HUES48 (cell line): ENCODE measurements around the gene PRRC2A.

Experiments used
- H3K27ac ChIP-seq: one replicate; pipeline ENCODE4 v1.7.0; 2013; ENCODE audit warnings: low read depth, low read length, inconsistent platforms
- H3K27me3 ChIP-seq: 2 replicates; pipeline ENCODE4 v1.6.1; 2013; ENCODE audit warnings: mild to moderate bottlenecking, low read length; ENCODE audit not compliant: control insufficient read depth, insufficient read depth
- H3K36me3 ChIP-seq: 2 replicates; pipeline ENCODE4 v1.6.1; 2013; ENCODE audit warnings: low read length; ENCODE audit not compliant: control insufficient read depth, insufficient read depth
- H3K4me1 ChIP-seq: 2 replicates; pipeline ENCODE4 v1.6.1; 2013; ENCODE audit warnings: mild to moderate bottlenecking, low read length; ENCODE audit not compliant: control insufficient read depth, insufficient read depth
- H3K4me3 ChIP-seq: 2 replicates; pipeline ENCODE4 v1.5.1; 2013; ENCODE audit warnings: mild to moderate bottlenecking, low read depth, low read length
- H3K9ac ChIP-seq: 2 replicates; pipeline ENCODE4 v1.6.1; 2013; ENCODE audit warnings: mild to moderate bottlenecking, low read depth, low read length, moderate library complexity
- H3K9me3 ChIP-seq: 2 replicates; pipeline ENCODE4 v1.6.1; 2013; ENCODE audit warnings: low read length; ENCODE audit not compliant: control insufficient read depth, insufficient read depth

PRRC2A gene

DNA sequence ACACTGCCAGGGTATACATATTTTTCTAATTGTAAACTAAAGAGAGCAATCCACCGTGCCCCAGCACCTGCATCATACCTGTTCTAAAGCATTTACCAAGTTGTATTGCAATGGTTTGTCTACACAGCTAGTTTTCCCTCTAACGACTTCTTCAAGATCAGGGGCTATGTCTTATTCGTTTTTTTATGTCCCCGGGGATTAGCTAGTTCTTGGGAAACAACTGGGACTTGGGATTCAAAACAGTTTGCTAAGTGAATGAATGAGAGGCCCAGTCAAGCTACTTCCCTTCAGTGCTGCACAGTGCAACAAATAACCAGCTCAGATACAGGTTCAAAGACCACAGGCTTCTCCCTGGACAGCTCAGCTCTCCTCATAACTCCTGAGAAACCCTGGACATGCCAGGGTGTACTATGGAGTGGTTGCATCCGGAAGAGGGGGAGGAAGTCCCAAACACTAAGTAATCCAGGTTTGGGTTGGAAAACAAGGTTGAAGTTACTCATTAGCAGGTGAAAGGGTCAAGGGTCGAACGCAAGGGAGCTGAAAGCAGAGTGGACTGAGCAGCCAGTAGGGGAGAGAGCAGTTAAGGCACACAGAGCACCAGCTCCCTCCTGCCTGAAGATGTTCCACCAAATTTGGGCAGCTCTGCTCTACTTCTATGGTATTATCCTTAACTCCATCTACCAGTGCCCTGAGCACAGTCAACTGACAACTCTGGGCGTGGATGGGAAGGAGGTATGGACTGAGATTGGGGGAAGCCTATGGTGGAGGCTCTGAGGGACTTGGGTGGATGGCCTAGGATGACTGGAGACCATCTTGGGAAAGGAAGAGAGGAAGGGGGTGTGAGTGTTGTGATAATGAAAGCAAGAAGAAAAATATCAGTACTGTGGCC is 35.1 kb downstream of the PRRC2A start, which contains the start of gene APOM:
Gene APOM, plus strand, starts transcription at position 546 of the 889 bp plus-strand sequence. Its CDS starts 73 bp downstream, at position 619.
- Histone ChIP-seq H3K4me3 (no peak within 1 kb of the TSS), H3K27me3 (no peaks in the 10 kb centered on the region), H3K27ac (peak within 1 kb of the TSS; percentile 11), H3K4me1 (peaks cover 5% of the 10 kb centered on the region; the same call in 1 of the 2 replicates), H3K9ac (no peak within 1 kb of the TSS), H3K9me3 (no peaks in the 10 kb centered on the region), H3K36me3 (peaks cover 11% of the 10 kb centered on the region)

DNA sequence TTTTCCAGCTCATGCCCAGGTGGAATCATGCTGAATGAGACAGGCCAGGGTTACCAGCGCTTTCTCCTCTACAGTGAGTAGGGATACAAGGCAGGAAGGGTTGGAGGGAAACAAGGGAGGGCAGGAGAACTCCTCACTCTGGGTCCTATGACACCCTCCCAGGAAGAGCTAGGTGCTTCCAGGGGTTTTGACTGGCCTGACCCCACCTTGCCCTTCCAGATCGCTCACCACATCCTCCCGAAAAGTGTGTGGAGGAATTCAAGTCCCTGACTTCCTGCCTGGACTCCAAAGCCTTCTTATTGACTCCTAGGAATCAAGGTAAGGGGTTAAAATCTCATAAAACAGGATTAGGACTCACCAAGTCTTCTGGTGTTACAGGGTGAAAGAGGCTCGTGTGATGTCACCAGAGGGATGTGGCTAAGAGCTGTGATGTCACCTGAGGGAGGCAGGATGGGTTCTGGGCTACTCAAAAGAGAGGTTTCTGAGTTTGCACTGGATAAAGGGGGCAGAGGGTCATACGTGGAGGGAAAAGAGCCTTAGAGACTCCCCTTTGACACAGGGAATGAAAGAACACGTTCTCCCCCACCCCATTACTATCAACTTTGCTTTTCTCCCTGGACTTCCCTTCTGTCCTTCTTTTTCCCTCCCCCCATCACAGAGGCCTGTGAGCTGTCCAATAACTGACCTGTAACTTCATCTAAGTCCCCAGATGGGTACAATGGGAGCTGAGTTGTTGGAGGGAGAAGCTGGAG is 37.1 kb downstream of the PRRC2A start:
- Histone ChIP-seq H3K27me3 (no peaks in the 10 kb centered on the region), H3K27ac (no peak overlapping the region), H3K36me3 (peaks cover 17% of the 10 kb centered on the region), H3K9me3 (no peaks in the 10 kb centered on the region), H3K4me3 (no peak overlapping the region), H3K9ac (no peak overlapping the region), H3K4me1 (no peaks in the 10 kb centered on the region; the same call in 1 of the 2 replicates)

DNA sequence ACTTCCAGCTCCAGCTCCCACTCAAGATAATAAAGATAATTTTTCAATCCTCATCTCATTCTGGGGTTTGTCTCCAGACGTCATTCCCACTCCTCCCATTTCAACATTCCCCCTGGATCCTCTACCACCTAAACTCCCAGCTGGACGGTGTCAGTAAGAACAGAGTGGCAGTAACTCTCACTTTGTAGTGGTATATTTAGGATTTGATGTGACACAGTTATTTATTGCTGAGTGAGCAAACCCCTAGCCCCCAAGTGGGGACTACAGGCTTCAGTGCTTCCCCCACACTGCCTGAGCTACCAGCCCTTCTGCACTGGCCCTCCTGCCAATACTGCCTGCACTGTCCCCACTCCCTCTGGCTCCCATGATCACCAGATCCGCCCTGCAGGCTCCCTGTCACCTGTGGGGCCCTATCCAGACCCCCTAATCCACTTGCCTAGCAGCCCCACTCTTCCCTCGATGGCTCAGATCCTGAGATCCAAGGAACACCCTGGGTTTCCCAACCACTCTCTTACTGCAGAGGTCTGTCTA is 37.7 kb downstream of the PRRC2A start:
- Histone ChIP-seq H3K9ac (no peak overlapping the region), H3K36me3 (peaks cover 24% of the 10 kb centered on the region)

DNA sequence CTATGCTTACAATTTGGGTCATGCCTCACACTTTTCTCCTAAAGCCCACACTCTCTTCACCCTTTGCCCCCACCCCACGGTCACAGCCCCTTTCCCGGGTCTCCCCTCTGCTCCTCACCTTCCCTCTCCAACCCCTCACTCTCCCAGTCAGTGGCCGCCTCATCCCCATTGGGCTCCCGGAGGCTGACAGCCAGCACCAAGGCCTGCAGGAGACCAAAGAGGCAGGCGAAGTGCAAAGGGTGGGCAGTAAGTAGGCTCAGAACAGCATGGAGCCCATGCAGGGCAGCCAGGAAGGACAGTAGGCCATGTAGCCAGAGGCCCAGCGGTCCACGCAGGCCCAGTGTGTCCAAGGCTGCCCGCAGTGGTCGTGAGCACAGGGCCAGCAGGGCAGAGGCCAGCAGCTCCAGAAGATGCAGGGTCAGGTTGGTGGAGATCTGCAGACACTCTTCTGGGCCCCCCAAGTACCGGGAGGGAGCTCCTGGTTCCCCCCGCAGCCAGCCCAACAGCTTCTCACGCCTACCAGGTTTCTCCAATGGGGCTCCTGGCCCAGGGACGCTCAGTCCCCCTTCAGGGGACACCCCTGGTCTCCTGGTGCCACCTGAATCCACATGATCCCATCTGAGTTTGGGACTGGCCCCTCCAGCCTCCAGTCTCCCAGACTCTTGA is 38.6 kb downstream of the PRRC2A start:
- Histone ChIP-seq H3K4me3 (peak overlapping the region; percentile 88), H3K9me3 (no peaks in the 10 kb centered on the region), H3K27me3 (no peaks in the 10 kb centered on the region), H3K4me1 (peaks cover 7% of the 10 kb centered on the region; the same call in 1 of the 2 replicates), H3K27ac (no peak overlapping the region), H3K9ac (no peak overlapping the region), H3K36me3 (peaks cover 32% of the 10 kb centered on the region)

More for the DNA sequence above, 37.7 kb downstream of the PRRC2A start:
- no peaks in the 10 kb centered on the region; the same call in 1 of the 2 replicates for H3K4me1 ChIP-seq
- no peaks in the 10 kb centered on the region for H3K27me3 ChIP-seq
- H3K27ac ChIP-seq = no peak overlapping the region
- H3K9me3 ChIP-seq = no peaks in the 10 kb centered on the region
- no peak overlapping the region for H3K4me3 ChIP-seq

DNA sequence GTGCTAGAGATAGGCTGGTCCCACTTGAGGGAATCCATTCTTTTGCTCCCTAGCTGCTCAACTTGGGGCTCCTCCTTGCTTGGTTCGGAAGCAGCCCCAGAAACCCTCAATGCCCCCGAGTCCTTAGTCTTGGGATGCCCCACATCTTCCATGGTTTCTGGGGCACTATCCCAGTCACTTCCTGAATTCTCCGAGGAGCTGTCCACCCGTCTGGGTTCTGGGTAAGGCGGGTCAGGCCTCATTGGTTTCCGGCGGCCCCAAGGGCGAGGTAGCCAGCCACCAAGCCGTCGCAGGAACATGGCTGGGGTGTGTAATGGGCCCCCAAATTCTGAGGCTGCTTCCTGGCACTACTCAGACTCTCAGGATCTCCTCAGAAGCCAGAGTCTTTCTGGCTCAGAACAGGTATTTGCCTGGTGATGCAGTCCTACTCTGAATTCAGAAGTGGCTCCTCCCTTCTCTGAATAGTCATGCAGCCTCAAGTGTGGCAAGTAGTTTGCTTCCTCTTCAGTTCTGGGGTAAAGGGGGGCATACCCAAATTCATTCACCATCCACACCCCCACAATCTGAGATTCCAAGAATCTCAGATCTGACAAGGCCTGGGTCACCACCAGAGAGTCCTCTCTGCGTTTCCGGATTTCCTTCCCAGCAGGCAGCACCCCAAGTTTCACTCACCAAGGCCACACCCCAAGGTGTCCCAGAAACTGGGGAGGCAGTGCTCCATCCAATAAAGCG is 39.3 kb downstream of the PRRC2A start:
- Histone ChIP-seq H3K9ac (peak overlapping the region; percentile 87), H3K27me3 (no peaks in the 10 kb centered on the region), H3K27ac (peak overlapping the region; percentile 90), H3K9me3 (no peaks in the 10 kb centered on the region), H3K4me3 (peak overlapping the region; percentile 88), H3K36me3 (peaks cover 32% of the 10 kb centered on the region), H3K4me1 (peaks cover 7% of the 10 kb centered on the region; the same call in 1 of the 2 replicates)

DNA sequence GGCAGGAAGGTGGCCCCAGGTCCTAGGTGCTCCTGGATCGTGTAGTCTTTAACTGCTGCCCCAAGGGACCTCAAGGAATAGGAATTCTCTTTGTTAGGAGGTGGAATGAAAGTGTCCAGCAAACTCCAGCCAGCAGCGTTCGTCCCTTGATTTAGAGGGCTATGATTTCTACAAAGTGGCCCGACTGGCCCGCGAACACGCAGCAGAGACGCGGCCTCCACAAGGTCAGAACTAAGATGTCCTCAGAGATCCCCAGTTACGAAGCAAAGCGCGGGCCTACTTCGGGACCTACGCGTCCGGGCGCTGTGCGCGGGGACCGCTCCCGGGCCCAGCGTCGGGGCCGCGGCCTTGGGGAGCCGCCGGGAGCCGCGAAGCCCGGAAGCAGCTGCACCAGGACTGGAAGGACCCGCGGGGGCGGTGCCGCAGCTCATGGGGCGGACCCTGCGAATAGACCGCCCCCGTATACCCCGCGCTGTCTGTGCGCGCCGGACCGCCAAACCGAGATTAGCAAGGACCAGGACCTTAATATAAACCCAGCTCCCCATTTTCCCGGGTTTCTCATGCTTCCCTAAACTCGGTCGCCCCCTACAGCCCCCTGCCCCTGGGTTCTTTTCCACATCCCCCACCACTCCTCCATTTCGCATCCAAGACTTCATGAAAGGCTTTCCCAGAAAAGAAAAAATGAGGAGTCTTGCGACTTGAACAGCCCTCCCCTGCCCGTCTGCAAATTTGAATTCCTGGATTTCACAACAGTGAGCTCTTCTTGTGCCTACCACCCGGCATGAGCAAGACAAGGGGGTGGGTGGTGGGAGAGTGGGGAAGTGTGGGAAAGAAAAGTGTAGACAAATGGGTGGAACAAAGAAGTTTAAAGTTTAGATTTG is 40.1 kb downstream of the PRRC2A start, which contains the start of gene C6orf47:
Gene C6orf47, minus strand, starts transcription at position 398 of the 881 bp plus-strand sequence. CDS start 831 bp downstream, outside the sequence.
- H3K4me3 ChIP-seq = peak within 1 kb of the TSS; percentile 88
- H3K4me1 ChIP-seq = peaks cover 7% of the 10 kb centered on the region; the same call in 1 of the 2 replicates
- no peaks in the 10 kb centered on the region for H3K27me3 ChIP-seq
- peak within 1 kb of the TSS; percentile 87 for H3K9ac ChIP-seq
- H3K27ac ChIP-seq = peak within 1 kb of the TSS; percentile 90
- H3K9me3 ChIP-seq = no peaks in the 10 kb centered on the region
- H3K36me3 ChIP-seq = peaks cover 32% of the 10 kb centered on the region

DNA sequence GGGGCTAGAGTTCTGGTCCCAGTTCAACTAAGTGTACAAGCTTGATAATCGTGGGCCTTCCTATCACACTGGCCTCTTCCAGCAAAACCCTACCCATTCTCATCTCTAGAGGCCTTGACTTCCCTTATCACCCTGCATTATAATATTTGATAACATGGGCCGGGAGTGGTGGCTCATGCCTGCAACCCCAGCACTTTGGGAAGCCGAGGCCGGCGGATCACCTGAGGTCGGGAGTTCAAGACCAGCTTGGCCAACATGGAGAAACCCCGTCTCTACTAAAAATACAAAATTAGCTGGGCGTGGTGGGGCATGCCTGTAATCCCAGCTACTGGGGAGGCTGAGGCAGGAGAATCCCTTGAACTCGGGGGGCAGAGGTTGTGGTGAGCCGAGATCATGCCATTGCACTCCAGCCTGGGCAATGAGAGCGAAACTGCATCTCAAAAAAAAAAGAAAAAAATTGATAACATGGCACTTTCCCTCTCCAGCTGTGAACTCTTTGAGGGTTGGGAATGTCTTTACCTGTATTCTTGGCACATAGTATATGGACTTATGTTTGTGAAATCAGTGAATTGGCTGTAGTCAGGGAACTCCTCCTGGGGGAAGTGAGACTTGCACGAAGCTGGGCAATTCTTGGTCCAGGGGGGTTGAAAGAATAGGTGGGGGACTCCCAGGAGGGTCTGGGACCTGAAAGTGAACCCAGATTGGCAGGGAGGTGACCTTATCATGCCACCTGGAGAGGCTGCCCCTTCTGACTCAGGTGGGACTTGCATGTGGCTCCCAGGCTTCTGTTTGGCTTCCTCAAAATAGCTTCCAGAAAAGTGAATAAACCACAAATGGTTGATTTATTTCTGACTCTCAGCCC is 41.0 kb downstream of the PRRC2A start:
- Histone ChIP-seq H3K9ac (no peak overlapping the region; the same call in 1 of the 2 replicates), H3K27me3 (no peaks in the 10 kb centered on the region), H3K9me3 (no peaks in the 10 kb centered on the region), H3K27ac (peak overlapping the region; percentile 90), H3K4me1 (peaks cover 7% of the 10 kb centered on the region; the same call in 1 of the 2 replicates), H3K4me3 (peak overlapping the region; percentile 88), H3K36me3 (peaks cover 32% of the 10 kb centered on the region)

DNA sequence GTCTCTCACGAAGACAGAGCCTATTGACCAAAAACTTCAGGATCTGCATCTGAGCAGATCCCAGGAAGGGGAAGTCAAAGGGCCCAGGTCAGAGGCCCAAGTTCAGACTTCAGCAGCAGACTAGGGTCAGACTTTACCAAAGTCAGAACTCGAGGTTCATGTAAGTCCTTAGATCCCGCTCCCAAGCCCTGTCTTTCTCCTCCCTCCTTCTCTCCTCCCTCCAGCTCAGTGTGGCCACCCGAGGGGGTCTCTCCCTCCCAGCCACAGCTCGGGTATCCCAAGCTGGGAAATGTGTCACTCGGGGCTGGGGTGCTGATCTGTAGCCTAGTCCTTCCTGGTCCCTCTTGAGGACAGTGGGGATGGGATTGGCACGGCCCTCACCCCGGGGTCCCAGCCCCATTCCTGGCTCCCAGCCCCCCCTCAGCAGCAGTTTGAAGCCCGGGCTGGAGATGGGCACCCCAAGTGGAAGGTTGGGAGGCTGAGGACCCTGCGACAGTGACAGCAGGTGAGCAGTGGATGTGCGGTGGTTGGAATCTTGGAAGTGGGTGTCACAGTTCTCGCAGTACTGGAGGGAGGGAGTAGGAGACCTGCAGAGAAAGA is 41.7 kb downstream of the PRRC2A start:
- H3K4me1 ChIP-seq = peaks cover 12% of the 10 kb centered on the region

More for the DNA sequence above, 41.7 kb downstream of the PRRC2A start:
- peaks cover 30% of the 10 kb centered on the region for H3K36me3 ChIP-seq
- no peak overlapping the region for H3K27ac ChIP-seq
- no peak overlapping the region for H3K4me3 ChIP-seq
- H3K9ac ChIP-seq = no peak overlapping the region
- H3K9me3 ChIP-seq = no peaks in the 10 kb centered on the region
- no peaks in the 10 kb centered on the region for H3K27me3 ChIP-seq
